ENCODE measurements around the gene CMTR1. TPM values are rescaled to one million over a fixed set of nuclear protein-coding genes. Genes with fewer than 3 reads are reported as not detected.
A peak's percentile ranks its signal among the peaks of the same experiment; 100 is the strongest.
"Not testable (repeated sequence)": the region's sequence is repeated elsewhere in the genome, so short reads cannot be mapped to it uniquely, and the experiment has no call there.

CMTR1 gene, protein sequence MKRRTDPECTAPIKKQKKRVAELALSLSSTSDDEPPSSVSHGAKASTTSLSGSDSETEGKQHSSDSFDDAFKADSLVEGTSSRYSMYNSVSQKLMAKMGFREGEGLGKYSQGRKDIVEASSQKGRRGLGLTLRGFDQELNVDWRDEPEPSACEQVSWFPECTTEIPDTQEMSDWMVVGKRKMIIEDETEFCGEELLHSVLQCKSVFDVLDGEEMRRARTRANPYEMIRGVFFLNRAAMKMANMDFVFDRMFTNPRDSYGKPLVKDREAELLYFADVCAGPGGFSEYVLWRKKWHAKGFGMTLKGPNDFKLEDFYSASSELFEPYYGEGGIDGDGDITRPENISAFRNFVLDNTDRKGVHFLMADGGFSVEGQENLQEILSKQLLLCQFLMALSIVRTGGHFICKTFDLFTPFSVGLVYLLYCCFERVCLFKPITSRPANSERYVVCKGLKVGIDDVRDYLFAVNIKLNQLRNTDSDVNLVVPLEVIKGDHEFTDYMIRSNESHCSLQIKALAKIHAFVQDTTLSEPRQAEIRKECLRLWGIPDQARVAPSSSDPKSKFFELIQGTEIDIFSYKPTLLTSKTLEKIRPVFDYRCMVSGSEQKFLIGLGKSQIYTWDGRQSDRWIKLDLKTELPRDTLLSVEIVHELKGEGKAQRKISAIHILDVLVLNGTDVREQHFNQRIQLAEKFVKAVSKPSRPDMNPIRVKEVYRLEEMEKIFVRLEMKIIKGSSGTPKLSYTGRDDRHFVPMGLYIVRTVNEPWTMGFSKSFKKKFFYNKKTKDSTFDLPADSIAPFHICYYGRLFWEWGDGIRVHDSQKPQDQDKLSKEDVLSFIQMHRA
- 10 to 100 TPM; 84.1 to 86.9 TPM for total RNA-seq

DNA sequence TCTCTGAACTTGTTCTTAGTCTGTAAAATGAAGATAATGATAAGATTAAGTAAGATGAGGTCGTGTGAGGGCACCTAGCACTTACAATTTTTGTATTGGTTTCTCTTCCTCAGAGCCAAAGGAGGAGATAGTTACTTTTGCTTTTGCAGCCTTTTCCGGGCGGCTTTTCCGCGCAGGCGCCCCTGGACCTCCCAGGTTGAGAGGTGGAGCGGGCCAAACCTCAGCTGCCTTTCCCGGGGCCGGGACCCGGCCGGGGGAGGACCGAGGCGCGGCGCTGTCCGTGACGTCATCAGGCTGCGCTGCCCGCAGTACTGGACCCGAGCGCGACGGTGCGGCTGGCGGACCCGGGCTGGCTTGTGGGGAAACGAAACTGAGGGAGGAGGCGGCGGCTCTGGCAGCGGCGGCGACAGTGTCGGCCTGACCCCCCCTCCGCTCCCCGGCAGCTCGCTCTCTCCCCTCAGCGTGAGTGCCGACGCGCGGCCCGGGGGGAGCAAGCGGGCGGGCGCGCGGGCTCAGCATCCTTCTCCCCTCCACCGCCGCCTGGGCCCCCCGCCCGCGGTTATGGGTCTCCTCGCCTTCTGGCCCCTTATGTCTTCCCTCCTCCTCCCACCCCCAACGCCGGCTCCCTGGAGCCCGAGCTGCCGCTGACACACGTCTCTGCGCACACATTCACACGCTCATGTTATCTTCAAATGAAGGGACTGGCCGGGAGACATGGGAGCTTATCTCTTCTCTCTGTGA is at the start of gene CMTR1:
TSS of gene CMTR1 (plus strand) at position 306 of the 741 bp plus-strand sequence. CDS start 2,409 bp downstream, outside the sequence.
- peak; percentile 94 to 95 for ATAC-seq (replicated peaks in 1 of 2)

DNA sequence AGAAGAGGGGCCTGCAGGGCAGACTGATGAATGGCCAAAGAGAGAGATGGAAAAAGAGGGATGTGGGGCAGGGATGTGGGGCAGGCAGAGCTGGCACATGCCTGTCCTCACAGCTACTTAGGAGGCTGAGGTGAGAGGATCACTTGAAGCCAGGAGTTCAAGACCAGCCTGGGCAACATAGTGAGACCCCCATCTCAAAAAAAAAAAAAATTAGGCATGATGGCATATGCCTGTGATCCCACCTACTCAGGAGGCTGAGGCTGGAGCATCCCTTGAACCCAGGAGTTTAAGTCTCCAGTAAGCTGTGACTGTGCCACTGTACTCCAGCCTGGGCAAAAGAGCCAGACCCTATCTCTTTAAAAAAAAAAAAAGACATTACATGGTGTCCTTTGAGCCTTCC is 44.4 kb upstream of the CMTR1 start:
- H3K4me1 Mint-ChIP-seq (ENCODE audit: low read depth) = no peaks in the 10 kb centered on the region
- no peak for ATAC-seq (replicated peaks in 1 of 2)
- no peak for DNase-seq
- no peaks in the 10 kb centered on the region for H3K27me3 Mint-ChIP-seq (ENCODE audit: low read depth)
- no peak overlapping the region for H3K27ac Mint-ChIP-seq
- no peak overlapping the region for H3K4me3 Mint-ChIP-seq
- H3K36me3 Mint-ChIP-seq (ENCODE audit: insufficient read depth in 2 of 2) = peaks cover 0 to 3% of the 10 kb centered on the region in 2 donors
- H3K9me3 Mint-ChIP-seq = no peaks in the 10 kb centered on the region

More for the DNA sequence above, at the start of gene CMTR1:
- no peaks in the 10 kb centered on the region for H3K9me3 Mint-ChIP-seq
- DNase-seq = peak; percentile 97 to 98
- peaks cover 4% of the 10 kb centered on the region for H3K27me3 Mint-ChIP-seq (ENCODE audit: low read depth)
- peaks cover 14% of the 10 kb centered on the region in 2 donors for H3K36me3 Mint-ChIP-seq (ENCODE audit: insufficient read depth in 2 of 2)
- peaks cover 46% of the 10 kb centered on the region for H3K4me1 Mint-ChIP-seq (ENCODE audit: low read depth)
- H3K4me3 Mint-ChIP-seq = peak within 1 kb of the TSS; percentile 86 to 95
- peak within 1 kb of the TSS; percentile 99 for H3K27ac Mint-ChIP-seq

DNA sequence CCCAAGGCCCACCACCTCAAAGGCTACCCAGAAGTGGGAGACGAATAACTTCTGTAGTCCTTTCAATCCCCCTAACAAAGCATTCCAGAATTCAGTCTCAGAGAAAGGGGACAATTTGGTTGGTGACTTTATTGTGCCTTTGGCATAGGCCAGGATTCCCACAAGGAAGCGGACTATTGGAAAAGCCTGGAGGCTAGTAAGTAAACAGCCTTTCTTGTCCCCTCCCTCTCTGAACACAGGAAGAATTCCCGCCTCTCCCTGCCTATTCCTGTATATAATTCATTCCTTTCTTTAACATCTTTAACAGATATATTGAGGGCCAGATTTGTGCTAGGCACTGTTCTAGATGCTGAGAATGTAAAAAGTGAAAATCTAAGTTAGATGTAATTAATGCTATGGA is 43.2 kb upstream of the CMTR1 start:
- no peaks in the 10 kb centered on the region for H3K4me1 Mint-ChIP-seq (ENCODE audit: low read depth)
- DNase-seq = no peak
- H3K36me3 Mint-ChIP-seq (ENCODE audit: insufficient read depth in 2 of 2) = peaks cover 0 to 3% of the 10 kb centered on the region in 2 donors
- H3K9me3 Mint-ChIP-seq = no peaks in the 10 kb centered on the region
- no peak for ATAC-seq (replicated peaks in 1 of 2)
- H3K4me3 Mint-ChIP-seq = no peak overlapping the region
- H3K27me3 Mint-ChIP-seq (ENCODE audit: low read depth) = no peaks in the 10 kb centered on the region
- no peak overlapping the region for H3K27ac Mint-ChIP-seq

DNA sequence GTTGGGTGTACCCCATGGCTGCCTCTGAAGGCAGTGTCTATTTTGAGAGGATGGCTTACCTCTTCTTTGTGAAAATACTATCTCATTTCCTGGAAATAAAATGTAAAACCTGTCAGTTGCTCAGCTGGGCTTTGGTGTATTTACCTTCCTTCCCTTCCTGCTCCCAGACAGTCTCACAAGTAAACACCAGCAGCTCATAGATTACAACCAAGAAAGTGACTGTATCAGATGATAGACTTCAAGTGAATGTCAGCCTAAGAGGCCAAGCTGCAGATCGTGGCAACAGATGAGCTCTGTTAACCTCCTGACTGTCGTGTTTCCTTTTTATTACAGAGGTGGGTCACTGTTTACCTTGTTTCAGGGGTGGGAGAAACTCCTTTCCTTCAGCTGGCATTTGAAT is 41.9 kb upstream of the CMTR1 start:
- Mint-ChIP-seq H3K4me1 (ENCODE audit: low read depth) (no peaks in the 10 kb centered on the region), H3K9me3 (no peaks in the 10 kb centered on the region), H3K36me3 (ENCODE audit: insufficient read depth in 2 of 2) (peaks cover 0 to 3% of the 10 kb centered on the region in 2 donors), H3K27ac (no peak overlapping the region), H3K27me3 (ENCODE audit: low read depth) (no peaks in the 10 kb centered on the region), H3K4me3 (no peak overlapping the region)
- no peak for ATAC-seq (replicated peaks in 1 of 2)
- no peak for DNase-seq

DNA sequence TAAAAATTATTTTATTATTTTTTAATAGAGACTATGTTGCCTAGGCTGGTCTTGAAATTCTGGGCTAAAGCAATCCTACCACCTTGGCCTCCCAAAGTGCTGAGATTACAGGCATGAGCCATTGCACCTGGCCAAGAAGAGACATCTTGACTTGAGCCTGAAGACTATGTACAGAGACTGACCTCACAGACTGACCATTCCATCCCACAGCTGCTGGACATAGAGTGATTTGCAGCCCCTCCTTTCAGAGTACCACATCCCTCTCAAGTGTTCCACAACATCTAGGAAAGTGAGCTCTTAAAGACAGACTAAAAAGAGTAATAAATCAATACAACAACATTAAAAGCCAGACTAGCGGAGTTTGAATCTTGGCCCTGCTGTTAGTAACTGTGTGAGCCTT is 40.2 kb upstream of the CMTR1 start:
- ATAC-seq (replicated peaks in 1 of 2) (no peak), DNase-seq (no peak)
- Mint-ChIP-seq H3K9me3 (no peaks in the 10 kb centered on the region), H3K27me3 (ENCODE audit: low read depth) (no peaks in the 10 kb centered on the region), H3K27ac (no peak overlapping the region), H3K4me1 (ENCODE audit: low read depth) (no peaks in the 10 kb centered on the region), H3K4me3 (no peak overlapping the region), H3K36me3 (ENCODE audit: insufficient read depth in 2 of 2) (peaks cover 0 to 1% of the 10 kb centered on the region in 2 donors)

DNA sequence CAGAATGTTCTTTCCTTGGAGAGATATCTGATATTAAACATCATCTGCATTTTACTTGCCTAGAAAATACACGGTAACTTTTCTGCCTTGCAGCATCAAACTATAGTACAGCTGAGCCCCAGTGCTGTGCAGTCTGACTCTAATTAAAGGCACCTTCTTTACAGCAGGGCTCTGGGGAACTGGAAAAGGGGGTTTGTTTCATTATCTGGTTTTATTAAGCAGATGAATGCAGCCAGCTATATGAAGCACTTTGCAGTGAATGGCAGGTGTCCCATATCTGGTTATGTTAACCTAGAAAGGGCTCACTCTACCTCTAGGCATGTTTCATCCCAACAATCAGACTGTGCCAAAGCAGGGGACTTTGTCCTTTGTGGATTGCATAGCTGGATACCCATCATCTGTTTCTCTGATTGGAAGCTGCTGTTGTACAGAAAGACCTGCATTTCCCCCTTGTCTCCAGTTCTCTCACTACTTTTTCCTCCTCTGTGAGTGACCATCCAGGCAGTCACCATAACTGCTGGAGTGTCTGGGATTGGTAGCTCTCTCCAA is 39.6 kb upstream of the CMTR1 start:
- H3K4me3 Mint-ChIP-seq = no peak overlapping the region
- H3K9me3 Mint-ChIP-seq = no peaks in the 10 kb centered on the region
- H3K27ac Mint-ChIP-seq = no peak overlapping the region
- DNase-seq (no peak), ATAC-seq (replicated peaks in 1 of 2) (no peak)
- no peaks in the 10 kb centered on the region for H3K4me1 Mint-ChIP-seq (ENCODE audit: low read depth)
- no peaks in the 10 kb centered on the region for H3K27me3 Mint-ChIP-seq (ENCODE audit: low read depth)
- H3K36me3 Mint-ChIP-seq (ENCODE audit: insufficient read depth in 2 of 2) = peaks cover 0 to 1% of the 10 kb centered on the region in 2 donors

DNA sequence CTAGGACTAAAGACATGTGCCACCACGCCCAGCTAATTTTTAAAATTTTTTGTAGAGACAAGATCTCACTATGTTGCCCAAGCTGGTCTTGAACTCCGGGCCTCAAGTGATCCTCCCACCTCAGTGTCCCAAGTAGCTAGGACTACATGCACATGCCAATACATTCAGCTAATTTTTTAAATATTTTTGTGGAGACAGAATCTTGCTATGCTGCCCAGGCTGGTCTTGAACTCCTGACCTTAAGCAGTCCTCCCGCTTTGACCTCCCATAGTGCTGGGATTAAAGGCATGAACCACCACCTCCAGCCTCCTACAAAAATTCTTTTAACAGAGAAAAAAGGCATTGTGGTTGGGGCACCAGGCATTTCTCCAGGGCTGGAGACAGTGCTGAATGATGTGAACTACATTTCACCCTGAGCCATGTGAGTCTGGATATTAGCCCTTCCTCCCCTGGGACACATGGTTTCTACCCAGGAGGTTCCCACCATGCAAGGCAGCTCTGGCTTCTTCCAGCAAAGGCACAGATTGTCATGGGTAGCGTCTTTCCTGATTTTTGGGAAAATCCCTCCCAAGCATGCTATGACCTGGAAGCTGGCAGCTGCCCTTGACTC is 36.3 kb upstream of the CMTR1 start:
- ATAC-seq (replicated peaks in 1 of 2) = no peak
- no peaks in the 10 kb centered on the region for H3K9me3 Mint-ChIP-seq
- no peak overlapping the region for H3K4me3 Mint-ChIP-seq
- no peak for DNase-seq
- H3K27me3 Mint-ChIP-seq (ENCODE audit: low read depth) = peaks cover 5% of the 10 kb centered on the region
- no peaks in the 10 kb centered on the region for H3K4me1 Mint-ChIP-seq (ENCODE audit: low read depth)
- H3K36me3 Mint-ChIP-seq (ENCODE audit: insufficient read depth in 2 of 2) = no peaks in the 10 kb centered on the region
- H3K27ac Mint-ChIP-seq = no peak overlapping the region

DNA sequence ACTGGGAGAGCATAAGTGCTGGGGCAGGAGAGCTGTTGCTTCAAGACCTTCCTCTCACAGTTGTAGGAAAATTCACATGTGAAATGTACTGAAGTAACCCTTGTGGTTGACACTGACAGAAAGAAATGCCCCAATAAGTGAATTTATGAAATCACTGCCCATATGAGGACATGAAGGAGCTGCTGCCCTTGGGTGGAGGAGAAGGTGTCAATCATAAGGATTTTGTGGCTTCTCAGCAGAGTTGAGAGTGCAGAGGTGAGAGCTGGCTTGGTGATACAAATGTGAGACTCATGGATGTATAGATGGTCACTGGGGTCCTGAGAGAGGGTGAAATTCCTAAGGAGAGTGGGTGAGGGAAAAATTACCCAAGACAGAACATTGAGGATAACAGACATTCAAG is 33.9 kb upstream of the CMTR1 start:
- H3K4me3 Mint-ChIP-seq = no peak overlapping the region
- H3K4me1 Mint-ChIP-seq (ENCODE audit: low read depth) = no peaks in the 10 kb centered on the region
- DNase-seq (no peak), ATAC-seq (replicated peaks in 1 of 2) (no peak)
- no peak overlapping the region for H3K27ac Mint-ChIP-seq
- no peaks in the 10 kb centered on the region for H3K9me3 Mint-ChIP-seq
- H3K27me3 Mint-ChIP-seq (ENCODE audit: low read depth) = peaks cover 5% of the 10 kb centered on the region
- H3K36me3 Mint-ChIP-seq (ENCODE audit: insufficient read depth in 2 of 2) = no peaks in the 10 kb centered on the region

DNA sequence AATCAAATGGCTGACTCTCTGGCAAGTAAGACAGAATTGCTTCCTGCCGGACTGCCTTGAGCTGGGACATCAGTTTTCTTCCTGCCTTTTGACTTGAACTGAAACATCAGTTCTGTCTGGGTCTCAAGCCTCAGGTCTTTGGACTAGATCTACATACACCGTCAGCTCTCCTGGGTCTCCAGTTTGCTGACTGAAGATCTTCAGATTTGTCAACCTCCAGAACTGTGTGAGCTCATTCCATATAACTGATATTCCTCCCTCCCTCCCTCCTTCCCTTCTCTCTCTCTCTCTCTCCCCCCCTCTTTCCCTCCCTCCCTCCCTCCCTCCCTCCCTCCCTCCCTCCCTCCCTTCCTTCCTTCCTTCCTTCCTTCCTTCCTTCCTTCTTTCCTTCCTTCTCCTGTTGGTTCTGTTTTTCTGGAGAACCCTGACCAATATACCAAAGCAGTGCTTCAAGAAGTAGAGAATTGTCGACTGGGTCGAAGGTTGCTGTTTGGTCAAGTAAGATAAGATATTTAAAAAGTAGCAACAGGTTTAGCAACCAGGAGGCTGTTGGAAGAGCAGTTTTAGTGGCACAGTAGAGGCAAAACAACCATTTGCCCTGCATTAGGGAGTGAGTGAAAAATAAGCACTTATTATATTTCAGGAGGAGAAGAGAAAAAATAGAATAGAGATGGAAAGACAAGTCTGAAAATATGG is 33.1 kb upstream of the CMTR1 start:
- Mint-ChIP-seq H3K9me3 (no peaks in the 10 kb centered on the region), H3K27me3 (ENCODE audit: low read depth) (peaks cover 5% of the 10 kb centered on the region), H3K27ac (no peak overlapping the region)

DNA sequence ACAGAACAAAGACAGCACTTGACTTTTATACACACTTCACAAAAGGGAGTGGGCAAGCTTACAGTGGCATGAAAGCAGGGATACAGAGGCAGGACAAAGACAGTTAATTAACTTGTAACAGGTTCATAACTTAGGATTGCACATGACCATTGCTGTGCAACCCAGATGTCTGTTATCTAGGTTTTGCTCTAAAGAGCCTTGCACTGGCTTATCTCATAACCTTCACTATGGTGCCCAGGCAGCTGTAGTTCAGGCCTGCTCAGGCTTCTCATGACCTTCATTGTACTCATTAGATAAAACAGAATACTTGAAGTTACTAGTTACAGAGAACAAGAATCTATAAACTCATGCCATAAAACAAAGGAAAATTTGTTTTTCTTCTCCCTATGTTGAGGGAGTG is 31.4 kb upstream of the CMTR1 start:
- H3K9me3 Mint-ChIP-seq; H3K4me1 Mint-ChIP-seq (ENCODE audit: low read depth); H3K27me3 Mint-ChIP-seq (ENCODE audit: low read depth); H3K36me3 Mint-ChIP-seq (ENCODE audit: insufficient read depth in 2 of 2); DNase-seq; ATAC-seq (replicated peaks in 1 of 2); H3K27ac Mint-ChIP-seq; H3K4me3 Mint-ChIP-seq: not testable (repeated sequence)

More for the DNA sequence above, 33.1 kb upstream of the CMTR1 start:
- Mint-ChIP-seq H3K36me3 (ENCODE audit: insufficient read depth in 2 of 2) (no peaks in the 10 kb centered on the region), H3K4me1 (ENCODE audit: low read depth) (no peaks in the 10 kb centered on the region), H3K4me3 (no peak overlapping the region)
- no peak for ATAC-seq (replicated peaks in 1 of 2)
- no peak for DNase-seq

DNA sequence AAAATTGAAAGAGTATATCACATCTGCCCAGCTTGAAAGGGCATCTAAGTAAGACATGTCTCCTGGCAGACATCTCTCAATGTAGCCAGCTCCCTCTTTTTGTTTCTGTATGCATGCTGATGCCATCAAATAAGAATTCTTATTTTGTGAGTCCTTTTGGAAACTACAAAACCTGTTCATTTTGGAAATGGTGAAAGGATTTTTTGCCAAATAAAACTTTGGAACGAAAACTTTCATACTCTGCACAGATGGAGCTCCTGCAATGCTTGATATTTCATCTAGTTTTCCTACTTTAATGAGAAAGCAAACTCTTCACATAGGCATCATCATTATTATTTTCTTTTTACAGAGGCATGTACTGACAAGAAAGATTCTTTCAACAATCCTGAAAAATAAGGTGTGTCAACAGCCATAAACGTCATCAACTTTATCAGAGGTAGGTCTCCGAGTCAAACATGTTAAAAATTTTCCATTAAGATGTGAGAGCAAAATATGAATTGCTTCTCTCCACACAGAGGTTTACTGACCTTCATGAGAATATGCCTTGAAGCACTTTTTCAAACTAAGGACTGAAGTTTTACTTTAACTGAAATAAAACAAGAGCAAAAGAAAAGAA is 26.2 kb upstream of the CMTR1 start:
- H3K9me3 Mint-ChIP-seq = no peaks in the 10 kb centered on the region
- H3K4me1 Mint-ChIP-seq (ENCODE audit: low read depth) = peaks cover 4% of the 10 kb centered on the region
- H3K27me3 Mint-ChIP-seq (ENCODE audit: low read depth) = peaks cover 12% of the 10 kb centered on the region
- no peak overlapping the region for H3K27ac Mint-ChIP-seq
- H3K4me3 Mint-ChIP-seq = no peak overlapping the region
- H3K36me3 Mint-ChIP-seq (ENCODE audit: insufficient read depth in 2 of 2) = no peaks in the 10 kb centered on the region
- ATAC-seq (replicated peaks in 1 of 2) (no peak), DNase-seq (no peak)

DNA sequence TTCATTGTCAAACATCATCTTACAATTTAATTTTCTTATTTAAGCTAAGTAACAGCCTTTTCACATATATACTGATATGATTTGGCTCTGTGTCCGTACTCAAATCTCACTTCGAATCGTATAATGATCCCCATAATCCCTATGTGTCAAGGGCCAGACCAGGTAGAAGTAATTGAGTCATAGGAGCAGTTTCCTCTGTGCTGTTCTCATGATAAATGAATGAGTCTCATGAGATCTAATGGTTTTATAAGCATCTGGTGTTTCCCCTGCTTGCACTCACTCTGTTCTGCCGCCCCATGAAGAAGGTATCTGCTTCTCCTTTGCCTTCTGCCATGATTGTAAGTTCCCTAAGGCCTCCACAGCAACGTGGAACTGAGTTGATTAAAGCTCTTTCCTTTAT is 25.1 kb upstream of the CMTR1 start:
- Mint-ChIP-seq H3K27ac (no peak overlapping the region), H3K4me1 (ENCODE audit: low read depth) (peaks cover 4% of the 10 kb centered on the region), H3K27me3 (ENCODE audit: low read depth) (peaks cover 12% of the 10 kb centered on the region), H3K36me3 (ENCODE audit: insufficient read depth in 2 of 2) (no peaks in the 10 kb centered on the region), H3K4me3 (no peak overlapping the region), H3K9me3 (no peaks in the 10 kb centered on the region)
- DNase-seq = no peak
- no peak for ATAC-seq (replicated peaks in 1 of 2)

Data from activated T-cell treated with anti-CD3 and anti-CD28 coated beads, Interleukin-2, amount 50 U/mL, for 72 hours (primary cell).